GM19328 (cell line): ENCODE data around the gene CUTC.
"Not testable (repeated sequence)": the region's sequence is repeated elsewhere in the genome, so short reads cannot be mapped to it uniquely, and the experiment has no call there.

Experiments used
- ATAC-seq: cut with Tn5 transposase; IDR thresholded peaks from one replicate; pipeline ENCODE4 v1.9.1; 2021; ENCODE audit warnings: mild to moderate bottlenecking, moderate library complexity; ENCODE audit not compliant: unreplicated experiment

Gene CUTC, protein sequence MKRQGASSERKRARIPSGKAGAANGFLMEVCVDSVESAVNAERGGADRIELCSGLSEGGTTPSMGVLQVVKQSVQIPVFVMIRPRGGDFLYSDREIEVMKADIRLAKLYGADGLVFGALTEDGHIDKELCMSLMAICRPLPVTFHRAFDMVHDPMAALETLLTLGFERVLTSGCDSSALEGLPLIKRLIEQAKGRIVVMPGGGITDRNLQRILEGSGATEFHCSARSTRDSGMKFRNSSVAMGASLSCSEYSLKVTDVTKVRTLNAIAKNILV

DNA sequence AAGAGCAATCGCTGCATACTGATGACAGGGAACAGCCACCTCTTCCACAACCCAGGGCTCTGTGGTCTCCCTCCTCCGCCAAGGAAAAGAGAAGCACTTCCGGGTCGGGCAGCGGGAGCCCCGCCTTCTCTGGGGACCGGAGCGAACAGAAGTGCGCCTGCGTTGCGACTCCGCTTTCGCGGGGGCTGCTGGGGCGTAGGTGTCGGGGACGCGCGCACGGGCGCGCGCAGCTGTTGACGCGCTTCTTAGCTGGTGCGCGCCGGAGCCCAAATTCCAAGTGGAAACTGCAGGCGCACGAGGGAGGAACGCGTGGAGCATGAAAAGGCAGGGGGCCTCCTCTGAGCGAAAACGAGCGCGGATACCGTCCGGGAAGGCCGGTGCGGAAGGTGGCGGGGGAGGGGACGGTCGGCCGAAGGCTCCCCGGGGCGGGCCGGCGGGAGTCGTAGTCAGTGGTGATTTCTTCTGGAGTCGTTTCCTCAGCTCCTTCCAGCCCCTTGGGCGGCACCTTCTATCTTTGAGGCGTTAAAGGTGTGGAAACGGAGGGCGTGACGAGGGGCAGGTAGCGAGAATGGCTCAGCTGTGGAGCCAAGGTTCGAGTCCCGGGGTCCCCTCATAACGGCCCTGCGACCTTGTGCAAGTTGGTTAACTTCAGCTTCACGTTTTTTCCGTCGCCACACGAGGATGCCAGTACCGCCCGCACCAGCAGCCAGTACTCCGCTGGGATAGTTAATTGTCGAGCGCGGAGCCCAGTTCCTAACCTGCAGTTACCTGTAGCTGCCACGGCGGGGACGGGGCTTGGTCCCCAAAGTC is at the start of gene CUTC, which contains the start of gene COX15:
TSS of gene CUTC (plus strand) at position 202 of the 810 bp plus-strand sequence. CDS start at position 317, 115 bp downstream.
TSS of gene COX15 (minus strand) at position 95 of the 810 bp plus-strand sequence. CDS start at position 17, 78 bp downstream.
- peak; percentile 88 for ATAC-seq

DNA sequence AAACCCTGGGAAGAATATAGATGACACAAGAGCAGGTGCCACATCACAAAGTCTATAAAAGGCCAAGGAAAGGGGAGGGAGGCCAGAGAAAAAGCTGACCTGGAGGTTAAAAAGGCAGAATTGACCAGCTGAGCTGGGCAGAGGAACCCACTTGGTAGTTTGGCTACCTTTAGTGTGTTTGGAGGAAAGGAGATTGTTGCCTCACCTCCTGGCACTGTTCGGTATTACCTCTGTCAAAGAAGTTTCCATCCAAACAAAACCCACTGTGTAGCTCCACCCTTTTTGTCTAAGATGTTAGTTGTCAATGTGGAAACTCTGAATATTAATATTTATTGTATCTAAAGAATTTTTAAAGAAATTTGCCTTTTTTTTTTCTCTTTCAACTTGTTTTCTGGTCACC is 49.3 kb upstream of the CUTC start:
- ATAC-seq, result no peak

DNA sequence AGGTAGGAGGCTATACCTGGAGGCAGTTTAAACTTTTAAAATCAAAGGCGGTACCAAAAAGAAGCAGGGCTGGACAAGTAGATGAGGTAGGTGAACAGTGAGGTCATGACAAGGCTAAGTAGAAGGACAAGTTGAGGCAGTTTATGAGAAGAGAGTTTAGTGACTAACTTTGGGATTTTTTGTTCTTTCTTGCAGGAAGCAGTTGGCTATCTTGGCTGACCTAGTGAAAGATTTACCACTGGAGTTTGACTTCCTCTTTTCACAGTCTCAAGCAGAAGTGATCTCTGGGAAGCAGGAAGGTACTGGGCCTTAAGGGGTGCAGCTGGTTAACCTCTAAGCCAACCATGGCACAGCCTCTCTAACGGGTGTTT is 46.5 kb upstream of the CUTC start:
- ATAC-seq, result peak; percentile 65

DNA sequence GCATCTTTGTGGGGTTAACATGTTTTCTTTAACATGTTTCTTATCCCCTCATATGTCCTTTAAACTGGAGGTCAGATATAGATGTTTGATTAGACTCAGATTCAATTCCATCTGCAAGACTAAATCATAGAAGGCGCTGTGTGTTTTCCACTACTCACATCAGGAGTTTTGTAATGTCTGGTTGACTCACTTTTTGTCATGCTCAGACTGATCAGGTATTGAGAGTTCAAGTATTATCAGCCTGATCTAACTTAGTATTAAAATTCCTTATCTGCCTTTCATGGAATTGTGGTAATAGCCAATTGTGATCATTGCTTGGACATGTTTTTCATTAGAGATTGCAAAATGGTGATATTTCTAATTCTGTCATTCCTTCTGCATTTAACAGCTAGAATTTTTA is 42.6 kb upstream of the CUTC start:
- no peak for ATAC-seq

DNA sequence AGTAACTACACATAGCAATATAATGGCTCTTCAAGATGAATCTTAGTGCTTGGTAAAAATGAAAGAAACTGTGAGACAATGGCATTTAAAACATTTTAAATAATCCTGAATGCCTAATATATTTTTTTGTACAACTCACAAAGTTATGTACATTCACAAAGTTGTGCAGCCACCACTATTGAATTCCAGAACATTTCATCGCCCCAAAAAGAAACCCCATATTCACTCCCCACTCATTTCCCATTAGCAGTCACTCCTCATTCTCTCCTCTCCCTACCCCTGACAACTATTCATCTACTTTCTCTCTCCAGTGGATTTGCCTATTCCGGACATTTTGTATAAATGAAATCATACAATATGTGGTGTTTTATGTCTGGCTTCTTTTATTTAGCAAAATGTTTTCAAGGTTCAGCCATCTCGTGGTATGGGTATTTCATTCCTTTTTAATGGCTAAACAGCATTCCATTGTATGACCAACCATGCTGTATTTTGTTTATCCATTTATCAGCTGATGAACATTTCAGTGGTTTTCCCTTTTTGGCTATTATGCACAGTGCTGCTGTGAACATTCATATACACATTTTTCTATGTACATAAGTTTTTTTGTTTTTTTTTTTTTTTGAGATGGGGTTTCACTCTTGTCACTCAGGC is 38.0 kb upstream of the CUTC start:
- ATAC-seq, result no peak

DNA sequence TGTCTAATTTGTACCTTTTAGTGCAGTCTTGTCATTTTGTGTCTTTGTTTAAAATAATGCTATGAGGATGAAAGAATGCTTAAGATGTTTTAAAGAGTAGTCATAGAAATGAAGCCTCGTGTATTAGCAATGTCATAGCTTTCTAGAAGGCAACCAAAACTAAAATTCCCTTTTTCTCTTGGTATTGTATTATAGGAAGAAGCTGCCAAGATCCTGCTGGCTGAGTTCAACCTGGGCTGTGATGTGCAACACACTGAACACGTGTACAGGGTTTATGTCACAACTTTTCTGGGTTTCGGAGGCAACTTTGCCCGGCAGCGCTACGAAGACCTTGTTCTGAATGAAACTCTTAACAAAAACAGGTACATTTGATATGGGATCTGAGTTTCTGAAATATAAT is 36.3 kb upstream of the CUTC start:
- ATAC-seq, result no peak

DNA sequence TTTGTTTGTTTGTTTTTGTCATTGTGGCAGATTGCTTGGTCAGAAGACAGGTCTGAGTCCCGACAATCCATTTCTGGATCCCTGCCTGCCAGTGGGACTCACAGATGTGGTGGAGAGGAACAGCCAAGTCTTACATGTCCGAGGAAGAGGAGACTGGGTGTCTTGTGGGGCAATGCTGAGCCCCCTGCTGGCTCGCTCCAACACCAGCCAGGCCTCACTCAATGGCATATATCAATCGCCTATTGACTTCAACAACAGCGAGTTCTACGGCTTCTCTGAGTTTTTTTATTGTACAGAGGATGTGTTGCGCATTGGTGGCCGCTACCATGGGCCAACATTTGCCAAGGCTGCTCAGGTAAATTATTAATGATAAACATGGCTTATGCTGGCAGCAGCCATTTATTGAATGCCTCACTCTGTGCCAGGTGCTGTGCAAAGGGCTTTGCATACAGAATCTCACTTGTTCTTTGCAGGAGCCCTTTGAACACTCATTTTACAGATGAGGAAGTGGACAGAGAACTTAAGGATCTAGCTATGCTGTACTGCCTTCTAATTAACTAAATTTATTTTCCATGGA is 33.4 kb upstream of the CUTC start:
- no peak for ATAC-seq

DNA sequence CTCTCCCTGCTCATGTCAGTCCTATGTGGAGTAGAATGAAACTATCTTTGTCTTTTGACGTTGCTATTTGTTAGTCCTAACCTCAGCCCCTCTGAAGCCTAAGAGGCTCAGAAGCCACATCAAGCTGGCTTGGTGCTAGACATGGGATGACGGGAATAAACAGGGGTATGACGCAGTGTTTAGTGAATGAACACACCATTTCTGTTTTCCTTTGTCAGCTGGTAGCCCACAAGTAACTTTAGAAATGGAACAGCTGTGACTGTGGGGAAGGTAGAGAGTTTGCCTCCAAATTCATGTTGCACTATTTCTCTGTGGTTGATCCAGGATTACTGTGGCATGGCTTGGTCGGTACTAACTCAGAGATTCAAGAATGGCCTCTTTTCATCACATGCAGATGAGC is 31.4 kb upstream of the CUTC start:
- ATAC-seq, result no peak

DNA sequence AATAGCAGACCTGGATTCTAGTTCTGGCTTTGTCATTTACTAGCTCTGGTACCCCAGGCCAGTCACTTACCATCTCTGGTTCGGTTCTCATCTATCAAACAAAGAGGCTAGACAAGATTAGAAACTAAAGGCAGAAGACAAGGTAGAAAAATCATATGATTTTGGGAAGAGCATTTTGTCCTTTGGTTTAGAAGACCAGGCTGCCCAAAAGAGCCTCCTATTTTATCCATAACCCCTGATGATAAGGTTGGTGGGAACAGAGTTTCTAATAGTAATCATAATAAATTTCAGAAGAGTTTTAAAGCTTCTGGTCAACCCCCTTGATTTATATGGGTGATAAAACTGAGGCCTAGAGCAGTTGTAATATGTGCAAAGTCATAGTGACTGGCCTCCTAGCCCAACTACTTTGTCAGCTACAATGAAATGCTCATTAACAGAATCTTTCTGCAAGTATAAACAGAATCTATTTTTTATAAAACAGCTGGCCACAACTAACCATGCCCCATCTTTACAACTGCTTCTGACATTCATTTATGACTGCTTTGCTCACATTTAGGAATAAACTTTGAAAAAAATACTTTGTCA is 23.5 kb upstream of the CUTC start:
- no peak for ATAC-seq

DNA sequence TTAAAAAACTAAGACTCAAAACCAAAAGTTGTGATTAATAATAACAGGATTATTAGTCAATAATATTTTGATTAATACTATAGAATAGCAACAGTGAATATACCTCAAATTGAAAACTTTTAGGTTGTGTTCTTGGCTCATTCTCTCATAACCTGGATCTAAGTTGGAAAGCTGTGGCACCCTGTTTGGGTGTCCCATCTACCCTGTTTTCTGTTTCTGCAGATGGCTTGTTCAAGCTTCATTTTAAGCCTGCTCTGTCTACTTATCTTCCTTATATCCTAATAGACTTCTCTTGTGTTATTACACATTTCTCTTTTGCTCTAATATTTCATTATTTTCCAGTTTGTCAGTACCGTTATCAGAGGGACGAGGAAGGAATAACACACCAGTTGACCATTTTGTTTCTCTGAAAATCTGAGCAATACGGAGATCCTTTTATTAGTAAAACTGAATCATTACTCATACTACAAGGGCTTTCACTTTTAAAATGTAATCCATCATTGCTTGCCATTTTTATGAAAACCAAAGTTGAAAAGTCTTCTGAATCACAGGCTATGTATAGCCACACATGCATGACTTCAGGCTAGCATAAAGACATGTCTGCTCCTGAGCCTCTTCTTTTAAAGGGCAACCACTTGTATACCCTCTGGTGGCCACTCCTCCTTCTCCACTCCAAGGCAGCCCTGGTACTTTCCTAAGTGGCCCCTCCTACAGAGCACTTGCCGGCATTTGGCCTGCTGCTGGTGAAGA is 22.4 kb upstream of the CUTC start:
- no peak for ATAC-seq

DNA sequence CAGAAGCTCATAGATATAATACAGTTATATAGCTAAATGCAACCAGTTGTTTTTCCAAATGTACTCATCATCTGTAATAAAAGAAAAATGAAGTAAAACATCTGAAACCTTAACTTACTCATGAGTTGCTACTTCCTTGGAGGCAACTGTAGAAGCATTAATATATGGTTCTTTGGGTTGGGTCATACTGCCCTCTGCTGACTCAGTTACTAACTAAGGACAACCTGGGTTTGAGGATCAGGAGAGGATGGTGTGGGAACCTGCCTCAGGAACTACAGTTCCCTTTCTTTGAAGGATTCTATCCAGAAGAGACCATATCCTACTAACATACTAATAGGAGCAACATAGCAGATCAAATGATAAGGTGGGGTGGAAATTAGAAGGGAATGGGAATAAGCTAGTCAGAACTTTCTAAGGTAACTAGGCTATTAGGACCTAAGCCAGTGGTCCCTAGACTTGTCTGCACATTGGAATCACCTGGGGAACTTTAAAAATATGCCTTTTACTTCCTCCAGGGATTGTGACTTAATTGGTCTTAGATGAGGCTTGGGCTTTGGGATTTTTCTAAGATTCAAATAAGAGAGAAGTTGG is 20.8 kb upstream of the CUTC start:
- no peak for ATAC-seq

DNA sequence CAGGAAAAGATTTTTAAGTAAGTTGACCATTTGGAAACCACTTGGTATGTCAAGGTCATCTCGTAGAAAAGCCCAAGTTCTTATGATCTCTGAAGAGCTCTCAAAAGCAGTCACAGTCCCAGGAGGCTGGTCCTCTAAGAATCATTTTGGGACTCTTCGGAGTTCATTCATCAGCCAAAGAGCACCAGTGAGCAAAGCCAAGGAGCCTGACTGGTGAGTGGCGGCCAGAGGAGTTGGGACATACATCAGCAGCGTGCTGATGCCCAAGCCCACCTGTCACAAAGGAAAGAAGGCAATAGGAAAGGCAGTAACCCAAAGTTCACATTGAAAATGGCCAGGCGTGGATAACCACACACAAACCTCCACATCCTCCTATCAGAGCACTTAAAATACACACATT is 17.6 kb upstream of the CUTC start:
- ATAC-seq, result no peak

DNA sequence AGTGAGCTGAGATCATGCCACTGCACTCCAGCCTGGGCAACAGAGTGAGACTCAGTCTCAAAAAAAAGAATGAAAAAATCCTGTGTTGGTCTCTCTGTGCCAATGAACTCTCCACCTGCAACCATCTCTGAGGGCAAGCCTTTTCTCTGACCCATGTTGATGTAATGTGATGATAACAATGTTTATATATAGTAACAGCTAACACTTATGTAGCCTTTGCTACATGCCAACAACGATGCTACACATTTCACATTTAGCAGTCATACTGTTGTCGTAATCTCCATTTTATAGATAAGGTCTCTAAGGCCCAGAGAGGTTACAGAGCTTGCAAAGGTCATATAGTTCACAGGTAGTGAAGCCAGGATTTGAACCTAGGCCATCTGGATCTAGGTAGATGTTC is 11.6 kb upstream of the CUTC start:
- no peak for ATAC-seq

DNA sequence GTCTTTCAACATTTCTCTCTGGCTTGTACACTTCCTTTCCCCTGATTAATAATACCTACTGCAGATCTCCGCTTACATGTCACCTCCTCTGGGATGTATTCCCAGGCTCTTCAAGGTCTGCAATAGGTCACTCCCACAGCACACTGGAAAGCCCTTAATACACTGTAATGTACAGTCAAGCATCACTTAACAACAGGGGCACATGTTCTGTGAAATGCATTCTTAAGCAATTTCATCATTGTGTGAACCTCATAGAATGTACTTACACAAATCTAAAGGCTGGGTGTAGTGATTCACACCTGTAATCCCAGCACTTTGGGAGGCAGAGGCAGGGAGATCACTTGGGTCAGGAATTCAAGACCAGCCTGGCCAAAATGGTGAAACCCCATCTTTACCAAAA is 2.0 kb upstream of the CUTC start:
- no peak for ATAC-seq

DNA sequence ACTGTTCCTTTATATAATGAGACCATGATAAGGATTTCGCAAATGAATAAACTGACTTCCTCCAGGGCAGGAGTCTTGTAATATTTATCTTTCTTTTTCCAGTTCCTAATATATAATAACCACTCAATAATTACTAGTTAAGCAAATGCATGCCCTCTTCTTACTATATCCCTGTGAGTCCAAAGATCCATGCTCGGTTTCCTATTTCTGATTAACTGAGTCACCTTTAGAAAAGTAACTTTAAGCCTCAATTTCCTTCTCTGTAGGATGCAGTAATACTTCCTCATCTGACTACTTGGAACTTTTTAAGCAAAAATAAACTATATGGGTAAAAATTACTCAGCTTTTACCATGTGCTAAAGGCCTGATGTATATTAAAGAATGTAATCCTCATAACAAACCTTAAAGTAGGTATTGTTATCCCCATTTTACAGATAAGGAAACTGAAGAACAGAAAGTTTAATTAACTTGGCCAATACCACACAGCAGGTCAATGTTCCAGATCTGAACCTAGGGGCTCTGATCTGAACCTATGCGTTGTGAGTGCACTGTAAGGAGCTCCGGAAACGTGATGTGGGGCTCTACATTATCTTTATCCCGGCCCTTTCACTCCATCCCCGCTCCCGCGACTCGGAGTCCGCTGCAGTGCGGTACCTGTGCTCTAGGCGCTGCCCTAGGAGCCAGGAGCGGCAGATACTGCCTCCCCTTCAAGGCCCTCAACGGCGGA is 565 bp upstream of the CUTC start:
- ATAC-seq, result peak; percentile 45

DNA sequence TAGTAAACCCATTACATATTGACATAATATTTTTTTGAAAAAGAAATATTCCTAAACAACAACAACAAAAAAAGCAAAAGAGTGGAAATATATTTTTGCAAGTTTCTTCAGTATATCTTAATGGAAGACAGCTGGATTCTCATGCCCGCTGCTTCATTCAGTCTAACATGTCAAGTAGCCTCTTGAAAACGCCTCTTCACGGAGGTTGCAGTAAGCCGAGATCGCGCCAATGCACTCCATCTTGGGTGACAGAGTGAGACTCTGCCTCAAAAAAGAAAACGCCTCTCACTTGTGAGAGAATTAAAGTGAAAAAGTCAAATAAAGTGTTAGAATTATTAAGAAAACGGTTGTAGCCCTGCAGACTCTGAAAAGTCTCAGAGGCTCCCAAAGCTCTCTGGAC is 1.3 kb downstream of the CUTC start:
- ATAC-seq, result no peak

DNA sequence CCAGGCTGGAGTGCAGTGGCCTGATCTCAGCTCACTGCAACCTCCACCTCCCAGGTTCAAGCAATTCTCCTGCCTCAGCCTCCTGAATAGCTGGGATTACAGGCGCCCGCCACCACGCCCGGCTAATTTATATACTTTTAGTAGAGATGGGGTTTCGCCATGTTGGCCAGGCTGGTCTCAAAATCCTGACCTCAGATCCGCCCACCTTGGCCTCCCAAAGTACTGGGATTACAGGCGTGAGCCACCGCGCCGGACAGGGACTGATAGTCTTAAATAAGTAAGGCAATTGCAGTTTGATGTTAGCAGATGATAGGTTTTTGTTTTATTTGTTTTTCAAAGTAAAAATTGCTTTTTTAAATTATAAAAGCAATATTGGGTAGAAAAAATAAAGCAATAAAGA is 2.1 kb downstream of the CUTC start:
- ATAC-seq, result not testable (repeated sequence)

DNA sequence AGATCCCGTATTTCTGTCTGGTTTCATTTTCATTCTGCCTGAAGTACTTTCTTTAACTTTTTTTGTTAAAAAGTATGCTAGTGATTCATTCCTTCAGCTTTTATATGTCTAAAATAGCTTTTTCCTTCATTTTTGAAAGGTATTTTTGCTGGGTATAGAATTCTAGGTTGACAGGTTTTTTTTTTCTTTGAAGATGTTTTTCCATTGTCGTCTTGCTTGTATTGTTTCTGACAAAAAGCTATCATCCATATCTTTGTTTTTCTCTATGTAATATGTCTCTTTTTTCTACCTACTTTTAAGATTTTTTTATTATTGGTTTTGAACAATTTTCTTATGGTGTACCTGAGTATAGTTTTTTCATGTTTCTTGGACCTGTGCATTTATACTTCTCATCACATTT is 8.2 kb downstream of the CUTC start:
- ATAC-seq, result no peak

DNA sequence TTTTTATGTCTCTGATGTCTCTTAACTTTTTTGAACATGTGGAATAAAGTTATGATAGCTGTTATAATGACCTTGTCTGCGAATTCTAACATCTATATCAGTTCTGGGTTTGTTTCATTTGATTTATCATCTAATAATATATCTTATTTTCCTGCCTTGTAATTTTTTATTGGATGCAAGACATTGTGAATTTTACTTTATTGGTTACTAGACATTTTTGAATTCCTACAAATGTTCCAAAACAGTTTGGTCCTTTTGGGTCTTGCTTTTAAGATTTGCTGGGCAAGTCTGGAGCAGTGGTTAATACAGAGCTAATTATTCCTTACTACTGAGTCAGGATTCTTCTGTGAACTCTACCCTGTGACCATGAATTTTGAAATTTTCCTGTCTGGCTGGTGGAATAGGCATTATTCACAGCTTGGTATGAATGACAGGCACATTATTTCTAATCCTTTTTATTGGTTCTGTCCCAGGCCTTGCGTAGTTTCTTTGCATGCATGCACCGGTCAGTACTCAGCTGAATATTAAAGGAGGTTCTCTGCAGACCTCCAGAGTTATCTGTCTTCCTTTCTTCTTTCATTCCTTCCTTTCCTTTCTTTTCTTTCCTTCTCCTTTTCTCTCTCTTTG is 9.0 kb downstream of the CUTC start:
- no peak for ATAC-seq
